ENCODE measurements around the gene EYA2. TPM values are rescaled to one million over a fixed set of nuclear protein-coding genes. Genes with fewer than 3 reads are reported as not detected.

The EYA2 gene
- total RNA-seq, 4 donors from 2014 or later, result 8.9 to 18.0 (median 9.5) TPM

GRCh38 chr20:47071646-47072185 is 177.1 kb downstream of the EYA2 start:
- no peak for ATAC-seq (ENCODE audit: low FRiP score)
- no peak for DNase-seq (ENCODE audit: low spot score)
- no peak for TF ChIP-seq CTCF (IDR thresholded peaks at IDR 0.05)

- DNase-seq (ENCODE audit: low spot score) (no peak), ATAC-seq (ENCODE audit: low FRiP score) (no peak)
- no peak for TF ChIP-seq CTCF (IDR thresholded peaks at IDR 0.05)
Measured at GRCh38 chr20:47073766-47074475, 179.3 kb downstream of the EYA2 start.

GRCh38 chr20:47075263-47075662 is 180.6 kb downstream of the EYA2 start:
- ATAC-seq (ENCODE audit: low FRiP score) (no peak), DNase-seq (ENCODE audit: low spot score) (no peak)
- TF ChIP-seq CTCF (IDR thresholded peaks at IDR 0.05), result no peak

GRCh38 chr20:47079047-47079446 is 184.4 kb downstream of the EYA2 start:
- TF ChIP-seq CTCF (IDR thresholded peaks at IDR 0.05), result no peak
- ATAC-seq (ENCODE audit: low FRiP score) (no peak), DNase-seq (ENCODE audit: low spot score) (no peak)

GRCh38 chr20:47080365-47080764 is 185.7 kb downstream of the EYA2 start:
- TF ChIP-seq CTCF (IDR thresholded peaks at IDR 0.05), result no peak
- DNase-seq (ENCODE audit: low spot score) (no peak), ATAC-seq (ENCODE audit: low FRiP score) (no peak)

GRCh38 chr20:47086316-47086715 is 191.7 kb downstream of the EYA2 start:
- no peak for TF ChIP-seq CTCF (IDR thresholded peaks at IDR 0.05)
- no peak for ATAC-seq (ENCODE audit: low FRiP score)
- DNase-seq (ENCODE audit: low spot score), result no peak

- no peak for TF ChIP-seq CTCF (IDR thresholded peaks at IDR 0.05)
- no peak for DNase-seq (ENCODE audit: low spot score)
- ATAC-seq (ENCODE audit: low FRiP score), result no peak
Measured at GRCh38 chr20:47088335-47088734, 193.7 kb downstream of the EYA2 start.
